ENCODE measurements around the gene WEE1.

Gene WEE1

GRCh38 chr11:9606809-9607510, 33.5 kb downstream of the WEE1 start:
- ChIA-PET POLR2A (interaction anchor here (0.6 to 1.1 kb wide), 2 partner anchors 43 to 147 kb away, joined by 3 to 4 read pairs; partner anchors contain the start of gene ZNF143), CTCF (interaction anchor here (0.5 to 1.0 kb wide), 9 partner anchors 11 to 596 kb away, joined by 3 to 5 read pairs (median 3); no protein-coding TSS in a partner anchor)
- Histone ChIP-seq H3K4me3 (ENCODE audit: low read depth, low read length) (no peak overlapping the region), H3K36me3 (ENCODE audit: control insufficient read depth in 2 of 2, insufficient read depth in 1 of 2, low read length in 2 of 2) (no peaks in the 10 kb centered on the region), H3K9me3 (ENCODE audit: control insufficient read depth, insufficient read depth, low read depth, low read length) (no peaks in the 10 kb centered on the region), H3K27ac (ENCODE audit: extremely low read depth, low read depth, low read length) (no peak overlapping the region), H3K4me1 (ENCODE audit: control insufficient read depth, insufficient read depth, low read length) (no peaks in the 10 kb centered on the region)
- TF ChIP-seq ZNF19 (tag by site-specific recombination; IDR thresholded peaks at IDR 0.05; ENCODE audit: low read depth) = no peak
- no peak for TF ChIP-seq ZNF768 (tag by site-specific recombination; IDR thresholded peaks at IDR 0.05)
- no peak for TF ChIP-seq ZNF596 (tag by site-specific recombination; IDR thresholded peaks at IDR 0.05)
- TF ChIP-seq PRDM4 (tag by site-specific recombination; IDR thresholded peaks at IDR 0.05) = no peak
- no peak for TF ChIP-seq ZXDB (tag by site-specific recombination; IDR thresholded peaks at IDR 0.05)
- TF ChIP-seq ZNF214 (tag by site-specific recombination; IDR thresholded peaks at IDR 0.05; ENCODE audit: borderline replicate concordance) = no peak
- TF ChIP-seq ZNF423 (tag by site-specific recombination; IDR thresholded peaks at IDR 0.05) = no peak
- no peak for TF ChIP-seq ZBTB17 (tag by site-specific recombination; IDR thresholded peaks at IDR 0.05)
- TF ChIP-seq PRDM6 (tag by site-specific recombination; IDR thresholded peaks at IDR 0.05) = no peak
- no peak for TF ChIP-seq HOXC10 (CRISPR knock-in tag; IDR thresholded peaks at IDR 0.05)
- TF ChIP-seq FEZF1 (tag by site-specific recombination; IDR thresholded peaks at IDR 0.05) = no peak
- TF ChIP-seq ZFHX2 (tag by site-specific recombination; conservative IDR thresholded peaks at IDR 0.05) = no peak
- TF ChIP-seq ZNF670 (tag by site-specific recombination; IDR thresholded peaks at IDR 0.05; ENCODE audit: low read depth) = no peak
- no peak for TF ChIP-seq ZNF449 (tag by site-specific recombination; IDR thresholded peaks at IDR 0.05)
- TF ChIP-seq ZSCAN4 (tag by site-specific recombination; IDR thresholded peaks at IDR 0.05) = no peak
- no peak for TF ChIP-seq ZNF23 (tag by site-specific recombination; IDR thresholded peaks at IDR 0.05; ENCODE audit: borderline replicate concordance)
- no peak for TF ChIP-seq ZNF26 (tag by site-specific recombination; IDR thresholded peaks at IDR 0.05)
- no peak for TF ChIP-seq ZNF560 (tag by site-specific recombination; IDR thresholded peaks at IDR 0.05; ENCODE audit: borderline replicate concordance)
- TF ChIP-seq ZNF664 (tag by site-specific recombination; IDR thresholded peaks at IDR 0.05) = no peak
- TF ChIP-seq BCL6B (tag by site-specific recombination; IDR thresholded peaks at IDR 0.05) = no peak

Data from HEK293 (cell line).